Endodermal cell (in vitro differentiated cells): ENCODE results near the gene MRTO4. TPM values are rescaled to one million over a fixed set of nuclear protein-coding genes. Genes with fewer than 3 reads are reported as not detected.
A peak's percentile ranks its signal among the peaks of the same experiment; 100 is the strongest.
"Not testable (repeated sequence)": the region's sequence is repeated elsewhere in the genome, so short reads cannot be mapped to it uniquely, and the experiment has no call there.

ENCODE experiments used
- DNase-seq: peaks from one replicate; pipeline ENCODE4 v3.0.0-alpha.2; 2017
- H3K27ac ChIP-seq: 2 replicates; pipeline ENCODE4 v1.5.1; 2013; ENCODE audit warnings: mild to moderate bottlenecking, low read depth, low read length, moderate library complexity
- H3K27me3 ChIP-seq: 2 replicates; pipeline ENCODE4 v1.6.1; 2013; ENCODE audit warnings: mild to moderate bottlenecking, low read length, moderate library complexity; ENCODE audit not compliant: insufficient read depth, control insufficient read depth, poor library complexity, severe bottlenecking
- H3K36me3 ChIP-seq: 2 replicates; pipeline ENCODE4 v1.7.0; 2013; ENCODE audit warnings: mild to moderate bottlenecking, low read length, moderate library complexity; ENCODE audit not compliant: control insufficient read depth, insufficient read depth
- H3K4me1 ChIP-seq: one replicate; pipeline ENCODE4 v1.7.0; 2013; ENCODE audit warnings: low read length; ENCODE audit not compliant: control insufficient read depth, insufficient read depth
- H3K4me3 ChIP-seq: 2 replicates; pipeline ENCODE4 v1.5.1; 2013; ENCODE audit warnings: mild to moderate bottlenecking, low read length, moderate library complexity
- H3K9ac ChIP-seq: 2 replicates; pipeline ENCODE4 v1.6.1; 2013; ENCODE audit warnings: mild to moderate bottlenecking, low read length, moderate library complexity; ENCODE audit not compliant: poor library complexity, severe bottlenecking; ENCODE audit errors: extremely low read depth
- H3K9me3 ChIP-seq: 2 replicates; pipeline ENCODE4 v1.6.1; 2013; ENCODE audit warnings: mild to moderate bottlenecking, low read length, moderate library complexity; ENCODE audit not compliant: control insufficient read depth
- H3K27ac Mint-ChIP-seq: 2 replicates; pipeline ENCODE4 v1.8.0; 2020; ENCODE audit warnings: mixed read lengths
- H3K27me3 Mint-ChIP-seq: 2 replicates; pipeline ENCODE4 v1.8.0; 2021; ENCODE audit warnings: mild to moderate bottlenecking, mixed read lengths; ENCODE audit not compliant: insufficient read depth
- H3K36me3 Mint-ChIP-seq: 2 replicates; pipeline ENCODE4 v1.8.0; 2020; ENCODE audit warnings: low read depth, mixed read lengths
- H3K4me1 Mint-ChIP-seq: 2 replicates; pipeline ENCODE4 v1.8.0; 2020; ENCODE audit warnings: mixed read lengths
- H3K4me3 Mint-ChIP-seq: 2 replicates; pipeline ENCODE4 v1.8.0; 2020; ENCODE audit warnings: mild to moderate bottlenecking, moderate library complexity, mixed read lengths
- H3K9me3 Mint-ChIP-seq: 2 replicates; pipeline ENCODE4 v1.8.0; 2020; ENCODE audit warnings: mild to moderate bottlenecking, mixed read lengths
- CTCF ChIP-seq: fragments of 200-600 bp; sonication (generic); conservative IDR thresholded peaks from 2 replicates; pipeline ENCODE4 v1.5.0; 2021; ENCODE audit warnings: antibody characterized with exemption, mild to moderate bottlenecking
- WGBS, 2 experiments: methylation state at CpG; one replicate each; pipeline versions ENCODE4 v1.1.5 to v1.1.7; 2013; ENCODE audit warnings: missing lambda C conversion rate in 2 of 2, mixed read lengths in 1 of 2; ENCODE audit not compliant: insufficient coverage in 1 of 2, insufficient read length in 1 of 2; 5-methylcytosine and 5-hydroxymethylcytosine counted together
- total RNA-seq, 2 donors: library from RNA; stranded (reverse); fragmentation: NEBNext Ultra II Directional in 1 of 2; extraction: Animal tissue kit (Norgen Biotek cat#: 25700) in 1 of 2; gene quantifications; 2 replicates in 1 of 2; 3 replicates in 1 of 2; pipeline ENCODE4 v1.2.1, GENCODE V29; 2021

The MRTO4 gene
- total RNA-seq, 2 donors from 2014 or later = 37.7 to 44.5 TPM

- no peak overlapping the region for H3K27ac ChIP-seq
- peaks cover 21% of the 10 kb centered on the region for H3K27me3 Mint-ChIP-seq
- no peaks in the 10 kb centered on the region for H3K36me3 Mint-ChIP-seq
- no peak overlapping the region for H3K4me3 ChIP-seq
- peaks cover 2% of the 10 kb centered on the region for H3K9me3 Mint-ChIP-seq
- H3K4me3 Mint-ChIP-seq = no peak overlapping the region
- no peak overlapping the region for H3K9ac ChIP-seq
- no peak for TF ChIP-seq CTCF
- H3K27me3 ChIP-seq = peaks cover 35% of the 10 kb centered on the region
- H3K9me3 ChIP-seq = no peaks in the 10 kb centered on the region
- H3K36me3 ChIP-seq = no peaks in the 10 kb centered on the region
- H3K27ac Mint-ChIP-seq = no peak overlapping the region
- no peaks in the 10 kb centered on the region for H3K4me1 ChIP-seq
- no peak for DNase-seq
- H3K4me1 Mint-ChIP-seq = no peaks in the 10 kb centered on the region
Measured at GRCh38 chr1:19272064-19272463, 20.5 kb downstream of the MRTO4 start.

- DNase-seq = no peak
- Histone ChIP-seq H3K36me3 (no peaks in the 10 kb centered on the region), H3K4me3 (no peak overlapping the region), H3K4me1 (no peaks in the 10 kb centered on the region), H3K9ac (no peak overlapping the region), H3K27ac (no peak overlapping the region), H3K27me3 (peaks cover 35% of the 10 kb centered on the region), H3K9me3 (no peaks in the 10 kb centered on the region)
- H3K27me3 Mint-ChIP-seq = peaks cover 21% of the 10 kb centered on the region
- H3K9me3 Mint-ChIP-seq = peaks cover 2% of the 10 kb centered on the region
- no peaks in the 10 kb centered on the region for H3K36me3 Mint-ChIP-seq
- no peak overlapping the region for H3K27ac Mint-ChIP-seq
- no peak for TF ChIP-seq CTCF
- no peaks in the 10 kb centered on the region for H3K4me1 Mint-ChIP-seq
- 90 to 100% methylated on average over 8 to 22 of the region's 22 CpGs for WGBS, 2 experiments
- H3K4me3 Mint-ChIP-seq = no peak overlapping the region
Measured at GRCh38 chr1:19273106-19273843, 21.7 kb downstream of the MRTO4 start.

GRCh38 chr1:19273844-19274531 is 22.4 kb downstream of the MRTO4 start:
- Mint-ChIP-seq H3K4me3 (peak overlapping the region; percentile 26), H3K27me3 (peaks cover 21% of the 10 kb centered on the region)
- not testable (repeated sequence) for DNase-seq, H3K9ac ChIP-seq, H3K27ac ChIP-seq, H3K4me3 ChIP-seq, H3K9me3 Mint-ChIP-seq, H3K36me3 ChIP-seq, H3K4me1 ChIP-seq, H3K4me1 Mint-ChIP-seq, H3K9me3 ChIP-seq, H3K27ac Mint-ChIP-seq, H3K36me3 Mint-ChIP-seq
- H3K27me3 ChIP-seq = peaks cover 35% of the 10 kb centered on the region
- 33 to 58% methylated on average over 7 to 48 of the region's 66 CpGs for WGBS, 2 experiments
